Ectodermal cell (in vitro differentiated cells): ENCODE data around the gene OR56A5.

Experiments used
- H3K27ac ChIP-seq: 2 replicates; pipeline ENCODE4 v1.7.0; 2013; ENCODE audit warnings: mild to moderate bottlenecking, low read depth, low read length; ENCODE audit not compliant: insufficient read depth, poor library complexity, severe bottlenecking
- H3K27me3 ChIP-seq: 2 replicates; pipeline ENCODE4 v1.7.0; 2013; ENCODE audit warnings: mild to moderate bottlenecking, low read length; ENCODE audit not compliant: insufficient read depth, control insufficient read depth, poor library complexity, severe bottlenecking
- H3K36me3 ChIP-seq: one replicate; pipeline ENCODE4 v1.7.0; 2013; ENCODE audit warnings: low read length; ENCODE audit not compliant: control insufficient read depth, insufficient read depth
- H3K4me1 ChIP-seq: one replicate; pipeline ENCODE4 v1.7.0; 2013; ENCODE audit warnings: low read length; ENCODE audit not compliant: control insufficient read depth, insufficient read depth
- H3K4me3 ChIP-seq: 2 replicates; pipeline ENCODE4 v1.7.0; 2013; ENCODE audit warnings: low read depth, low read length, control low read depth; ENCODE audit not compliant: insufficient read depth
- H3K9me3 ChIP-seq: 2 replicates; pipeline ENCODE4 v1.7.0; 2013; ENCODE audit warnings: mild to moderate bottlenecking, low read length, moderate library complexity; ENCODE audit not compliant: control insufficient read depth
- WGBS, 2 experiments: methylation state at CpG; one replicate each; pipeline ENCODE4 v1.1.7; 2013; ENCODE audit warnings: missing lambda C conversion rate in 2 of 2; 5-methylcytosine and 5-hydroxymethylcytosine counted together

The OR56A5 gene

GRCh38 chr11:5937868-5938602 lies 30.3 kb downstream of the OR56A5 start:
- Histone ChIP-seq H3K27me3 (no peaks in the 10 kb centered on the region), H3K4me3 (no peak overlapping the region), H3K4me1 (no peaks in the 10 kb centered on the region), H3K36me3 (no peaks in the 10 kb centered on the region), H3K9me3 (no peaks in the 10 kb centered on the region), H3K27ac (no peak overlapping the region)
- WGBS, 2 experiments = 90 to 91% methylated on average over 39 of the region's 39 CpGs

GRCh38 chr11:5933116-5933515 lies 35.2 kb downstream of the OR56A5 start:
- H3K9me3 ChIP-seq = no peaks in the 10 kb centered on the region
- H3K27ac ChIP-seq = no peak overlapping the region
- H3K27me3 ChIP-seq = no peaks in the 10 kb centered on the region
- WGBS, 2 experiments = 95% methylated on average over 10 of the region's 10 CpGs
- H3K36me3 ChIP-seq = no peaks in the 10 kb centered on the region
- no peak overlapping the region for H3K4me3 ChIP-seq
- H3K4me1 ChIP-seq = no peaks in the 10 kb centered on the region

DNA sequence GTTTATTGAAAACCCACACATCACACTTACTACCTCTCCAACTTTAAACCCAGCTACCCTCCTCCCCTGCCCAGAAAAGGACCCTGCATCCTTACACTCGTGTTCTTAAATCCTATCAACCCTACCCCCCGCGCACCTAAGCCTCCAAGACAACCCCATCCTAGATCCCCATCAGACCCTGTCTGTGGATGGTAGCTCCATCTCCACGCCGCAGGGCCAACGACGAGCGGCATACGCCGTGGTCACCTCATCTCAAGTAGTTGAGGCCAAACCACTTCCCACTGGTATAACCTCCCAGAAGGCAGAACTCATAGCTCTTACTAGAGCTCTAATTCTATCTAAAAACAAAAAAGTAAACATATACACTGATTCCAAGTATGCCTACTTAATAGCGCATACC lies 35.6 kb downstream of the OR56A5 start:
- WGBS, 2 experiments = 93 to 96% methylated on average over 11 of the region's 11 CpGs
- Histone ChIP-seq H3K27ac (no peak overlapping the region), H3K36me3 (no peaks in the 10 kb centered on the region), H3K27me3 (no peaks in the 10 kb centered on the region), H3K9me3 (no peaks in the 10 kb centered on the region), H3K4me1 (no peaks in the 10 kb centered on the region), H3K4me3 (no peak overlapping the region)

DNA sequence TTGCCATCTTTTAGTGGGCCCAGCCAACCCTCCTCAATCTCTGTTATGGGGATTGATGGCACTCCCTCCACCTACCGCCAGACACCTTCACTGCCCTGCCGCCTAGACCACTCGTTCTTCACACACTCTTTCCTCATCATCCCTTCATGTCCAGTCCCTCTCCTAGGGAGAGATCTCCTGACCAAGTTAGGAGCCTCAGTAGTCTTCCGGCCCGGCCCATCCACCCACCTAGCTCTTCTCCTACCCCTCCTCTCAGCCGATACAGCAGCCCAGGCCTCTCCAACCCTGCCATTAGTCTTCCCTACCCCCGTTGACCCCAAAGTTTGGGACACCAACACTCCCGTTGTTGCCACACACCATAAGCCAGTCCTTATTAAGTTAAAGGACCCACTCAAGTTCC lies 37.2 kb downstream of the OR56A5 start:
- H3K9me3 ChIP-seq = peaks cover 2% of the 10 kb centered on the region
- H3K4me1 ChIP-seq = no peaks in the 10 kb centered on the region
- H3K36me3 ChIP-seq = no peaks in the 10 kb centered on the region
- WGBS, 2 experiments = 91 to 94% methylated on average over 8 of the region's 8 CpGs
- H3K27me3 ChIP-seq = no peaks in the 10 kb centered on the region
- no peak overlapping the region for H3K27ac ChIP-seq
- no peak overlapping the region for H3K4me3 ChIP-seq

DNA sequence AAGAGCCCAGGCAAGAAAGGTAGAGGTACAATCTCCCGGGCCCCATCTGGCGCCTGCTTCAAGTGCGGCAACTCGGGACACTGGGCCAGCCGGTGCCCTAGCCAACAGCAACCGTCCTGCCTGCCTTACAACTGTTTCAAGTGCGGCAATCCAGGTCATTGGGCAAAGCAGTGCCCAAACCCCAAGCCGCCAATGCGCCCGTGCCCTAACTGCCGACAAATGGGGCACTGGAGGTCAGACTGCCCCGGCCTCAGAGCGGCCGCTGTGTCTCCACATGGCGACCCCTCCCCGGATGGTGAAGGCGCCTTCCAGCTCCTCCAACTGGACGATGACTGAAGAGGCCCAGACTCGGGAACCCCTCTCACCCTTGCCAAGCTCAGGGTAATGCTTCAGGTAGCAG lies 37.7 kb downstream of the OR56A5 start:
- Histone ChIP-seq H3K9me3 (peaks cover 2% of the 10 kb centered on the region), H3K4me1 (no peaks in the 10 kb centered on the region), H3K27me3 (no peaks in the 10 kb centered on the region), H3K36me3 (no peaks in the 10 kb centered on the region), H3K27ac (no peak overlapping the region), H3K4me3 (no peak overlapping the region)
- 95% methylated on average over 19 of the region's 19 CpGs for WGBS, 2 experiments

DNA sequence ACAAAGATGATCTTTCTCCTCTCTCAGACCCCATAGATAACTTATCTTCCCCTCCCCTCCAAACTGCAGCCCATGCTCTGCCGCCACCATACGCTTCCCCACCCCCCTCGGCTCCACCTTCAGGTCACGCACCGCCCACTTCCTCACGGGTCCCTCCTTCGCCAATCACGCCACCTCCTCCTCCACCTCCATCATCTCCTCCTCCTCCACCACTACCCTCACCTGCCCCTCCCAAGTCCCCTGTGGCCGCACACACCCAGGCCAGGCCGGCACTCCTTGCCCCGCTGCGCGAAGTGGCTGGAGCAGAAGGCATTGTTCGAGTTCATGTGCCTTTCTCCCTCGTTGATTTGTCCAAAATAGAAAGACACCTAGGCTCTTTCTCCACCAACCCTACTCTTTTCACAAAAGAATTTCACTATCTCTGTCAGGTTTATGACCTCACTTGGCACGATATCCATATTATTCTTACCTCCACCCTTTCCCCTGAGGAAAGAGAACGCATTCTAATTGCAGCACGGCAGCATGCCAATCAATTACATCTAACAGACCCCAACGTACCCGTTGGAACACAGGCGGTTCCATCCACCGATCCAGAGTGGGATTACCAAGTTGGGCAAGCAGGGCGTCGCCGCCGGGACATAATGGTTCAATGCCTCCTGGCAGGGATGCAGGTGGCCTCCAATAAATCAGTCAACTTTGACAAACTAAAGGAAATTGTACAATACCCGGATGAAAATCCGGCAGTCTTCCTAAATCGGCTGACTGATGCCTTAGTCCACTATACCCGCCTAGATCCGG lies 38.5 kb downstream of the OR56A5 start:
- 91% methylated on average over 31 of the region's 31 CpGs for WGBS, 2 experiments
- peaks cover 2% of the 10 kb centered on the region for H3K9me3 ChIP-seq
- no peak overlapping the region for H3K27ac ChIP-seq
- H3K4me3 ChIP-seq = no peak overlapping the region
- no peaks in the 10 kb centered on the region for H3K36me3 ChIP-seq
- H3K27me3 ChIP-seq = no peaks in the 10 kb centered on the region
- H3K4me1 ChIP-seq = no peaks in the 10 kb centered on the region

GRCh38 chr11:5928811-5929210 lies 39.5 kb downstream of the OR56A5 start:
- H3K27ac ChIP-seq = no peak overlapping the region
- no peak overlapping the region for H3K4me3 ChIP-seq
- 89% methylated on average over 15 of the region's 15 CpGs for WGBS, 2 experiments
- peaks cover 2% of the 10 kb centered on the region for H3K9me3 ChIP-seq
- no peaks in the 10 kb centered on the region for H3K4me1 ChIP-seq
- no peaks in the 10 kb centered on the region for H3K36me3 ChIP-seq
- H3K27me3 ChIP-seq = no peaks in the 10 kb centered on the region

DNA sequence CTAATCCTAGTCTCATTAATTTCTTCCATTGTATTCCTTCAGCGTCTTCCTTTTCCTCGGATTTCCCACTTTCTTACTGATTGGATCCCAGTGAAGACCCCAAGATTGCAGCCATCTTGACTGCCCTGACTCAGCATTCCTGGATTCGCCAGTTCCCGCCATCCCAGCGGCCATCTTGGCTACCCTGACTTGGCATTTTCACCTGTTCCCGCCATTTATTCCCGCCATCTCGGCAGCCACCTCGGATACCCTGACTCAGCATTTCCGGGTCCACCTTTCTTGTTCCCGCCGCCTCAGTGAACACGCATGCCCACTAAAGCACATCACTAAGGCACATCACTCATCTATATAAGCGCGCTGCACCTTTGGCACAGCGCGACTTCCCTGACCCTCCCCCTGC lies 40.0 kb downstream of the OR56A5 start:
- H3K27ac ChIP-seq = no peak overlapping the region
- WGBS, 2 experiments = 94 to 96% methylated on average over 17 of the region's 17 CpGs

GRCh38 chr11:5923794-5924193 lies 44.5 kb downstream of the OR56A5 start:
- H3K4me3 ChIP-seq = no peak overlapping the region
- H3K27ac ChIP-seq = no peak overlapping the region
- no peaks in the 10 kb centered on the region for H3K27me3 ChIP-seq
- H3K9me3 ChIP-seq = peaks cover 2% of the 10 kb centered on the region
- no peaks in the 10 kb centered on the region for H3K4me1 ChIP-seq
- H3K36me3 ChIP-seq = no peaks in the 10 kb centered on the region

More for the DNA sequence above, 40.0 kb downstream of the OR56A5 start:
- Histone ChIP-seq H3K36me3 (no peaks in the 10 kb centered on the region), H3K27me3 (no peaks in the 10 kb centered on the region), H3K9me3 (peaks cover 2% of the 10 kb centered on the region), H3K4me3 (no peak overlapping the region), H3K4me1 (no peaks in the 10 kb centered on the region)

- Histone ChIP-seq H3K4me3 (no peak overlapping the region), H3K36me3 (no peaks in the 10 kb centered on the region), H3K4me1 (no peaks in the 10 kb centered on the region), H3K9me3 (peaks cover 2% of the 10 kb centered on the region), H3K27me3 (no peaks in the 10 kb centered on the region), H3K27ac (no peak overlapping the region)
Observed at GRCh38 chr11:5923427-5923776, 44.9 kb downstream of the OR56A5 start.
